Measurements from ENCODE around the gene OBSCN.

DNA sequence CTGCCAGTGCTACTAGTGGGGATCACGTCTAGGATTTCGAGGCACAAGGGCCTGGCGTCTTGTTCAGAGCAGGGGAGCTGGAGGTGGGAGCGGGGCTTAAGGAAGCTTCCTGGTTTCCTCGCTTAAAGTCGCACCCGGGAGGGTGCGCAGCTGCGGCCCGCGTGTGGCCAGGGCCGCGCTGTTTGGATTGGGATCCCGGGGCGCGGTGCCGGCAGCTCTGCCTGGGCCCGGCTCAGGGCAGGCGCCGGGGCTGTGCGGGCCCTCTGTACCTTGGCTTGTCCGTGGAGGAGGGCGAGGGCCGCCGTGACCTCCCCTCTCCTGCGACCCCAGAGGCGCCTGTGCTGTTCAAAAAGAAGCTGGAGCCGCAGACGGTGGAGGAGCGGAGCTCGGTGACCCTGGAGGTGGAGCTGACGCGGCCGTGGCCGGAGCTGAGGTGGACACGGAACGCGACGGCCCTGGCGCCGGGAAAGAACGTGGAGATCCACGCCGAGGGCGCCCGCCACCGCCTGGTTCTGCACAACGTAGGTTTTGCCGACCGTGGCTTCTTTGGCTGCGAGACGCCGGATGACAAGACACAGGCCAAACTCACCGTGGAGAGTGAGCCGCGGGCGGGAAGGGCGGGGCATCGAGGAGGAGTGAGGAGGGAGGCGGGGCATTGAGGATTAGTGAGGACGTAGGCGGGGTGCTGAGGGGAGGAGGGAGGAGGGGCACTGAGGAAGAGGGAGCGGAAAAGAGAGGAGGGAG lies 67.8 kb downstream of the OBSCN start:
- no peak for TF ChIP-seq CTCF (IDR thresholded peaks at IDR 0.05)
- no peak for TF ChIP-seq EZH2 (IDR thresholded peaks at IDR 0.05; ENCODE audit: borderline replicate concordance, insufficient read depth, low read depth, low read length, poor library complexity, severe bottlenecking)
